Hematopoietic multipotent progenitor cell treated with erythropoietin and hydrocortisone succinate and interleukin-3 and kit ligand, for 4 days (in vitro differentiated cells): Measurements from ENCODE around the gene PAFAH1B1.

Source experiments
- DNase-seq: peaks from one replicate; pipeline ENCODE4 v3.0.0-alpha.2; 2015

Gene PAFAH1B1

GRCh38 chr17:2724784-2725164 is 131.3 kb downstream of the PAFAH1B1 start:
- peak; percentile 76 for DNase-seq

GRCh38 chr17:2730764-2731353 is 137.4 kb downstream of the PAFAH1B1 start:
- DNase-seq = no peak

DNA sequence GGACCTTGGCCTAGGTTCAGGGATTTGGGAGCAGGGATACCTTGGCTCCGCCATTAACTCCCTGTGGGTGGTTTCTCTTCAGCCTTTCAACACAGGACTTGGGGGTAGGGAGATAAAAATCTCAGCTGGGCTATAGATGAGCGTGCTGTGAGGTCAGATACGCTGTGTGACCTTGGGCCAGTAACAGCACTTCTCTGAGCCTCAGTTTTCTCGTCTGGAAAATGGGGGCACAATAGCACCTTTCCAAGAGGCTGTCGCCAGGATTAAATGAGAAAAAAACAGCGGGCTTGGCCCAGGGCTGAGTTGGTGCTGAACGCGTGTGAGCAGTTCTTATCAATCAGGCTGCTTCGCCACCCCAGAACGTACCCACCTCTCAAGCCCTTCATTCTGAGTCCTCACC is 138.4 kb downstream of the PAFAH1B1 start:
- DNase-seq = no peak

DNA sequence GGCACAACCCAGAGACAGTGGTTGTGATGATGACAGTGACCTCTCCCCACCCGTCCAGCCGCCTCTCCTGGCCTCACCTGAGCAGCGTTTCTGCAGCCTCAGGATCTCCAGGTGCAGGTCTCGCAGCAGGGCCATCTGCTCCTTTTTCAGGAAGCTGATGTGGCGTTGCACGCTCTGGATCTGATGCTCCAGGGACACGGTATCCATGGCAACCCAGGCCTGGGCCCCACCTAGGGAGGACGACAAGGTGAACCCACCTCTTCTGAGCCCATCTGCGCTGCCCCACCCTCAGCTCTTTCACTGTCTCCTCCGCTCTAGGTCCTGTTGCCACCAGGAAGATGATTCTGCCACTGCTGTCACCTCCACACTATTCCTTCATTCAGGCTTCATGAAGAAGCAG is 141.5 kb downstream of the PAFAH1B1 start:
- DNase-seq = no peak
